HEK293 (cell line): Measurements from ENCODE around the gene COL9A1.

Experiments used
- CTCF ChIA-PET: fragments of 350-600 bp; formaldehyde crosslinking; extraction: SDS; loops from one replicate; lab custom pipeline; 2021; ENCODE audit warnings: antibody characterized with exemption; lab: Yijun Ruan, JAX
- POLR2A ChIA-PET: fragments of 300-600 bp; formaldehyde crosslinking; extraction: SDS; loops from one replicate; lab custom pipeline; 2020; ENCODE audit warnings: antibody characterized with exemption, inconsistent platforms; lab: Yijun Ruan, JAX
- H3K27ac ChIP-seq: fragments of 200-500 bp; sonication (Bioruptor generic); 2 replicates; pipeline ENCODE4 v1.5.1; 2014; ENCODE audit warnings: low read depth, low read length, control low read depth, inconsistent platforms; ENCODE audit errors: extremely low read depth
- H3K36me3 ChIP-seq, 2 experiments: fragments of 200-500 bp in 1 of 2; sonication (Bioruptor generic) in 1 of 2; 1 replicate in 1 of 2; 2 replicates in 1 of 2; pipeline ENCODE4 v1.5.1; 2014 to 2017; ENCODE audit warnings: inconsistent platforms in 2 of 2, low read length in 2 of 2; ENCODE audit not compliant: control insufficient read depth in 2 of 2, insufficient read depth in 1 of 2
- H3K4me1 ChIP-seq: fragments of 200-500 bp; sonication (Bioruptor generic); 2 replicates; pipeline ENCODE4 v1.5.1; 2014; ENCODE audit warnings: mild to moderate bottlenecking, low read length, inconsistent platforms; ENCODE audit not compliant: control insufficient read depth, insufficient read depth
- H3K4me3 ChIP-seq: 2 replicates; pipeline ENCODE4 v1.5.1; 2011; ENCODE audit warnings: low read depth, mild to moderate bottlenecking, control low read depth, low read length, moderate library complexity
- H3K9me3 ChIP-seq: fragments of 200-500 bp; sonication (Bioruptor generic); 2 replicates; pipeline ENCODE4 v1.5.1; 2014; ENCODE audit warnings: low read depth, low read length, inconsistent platforms; ENCODE audit not compliant: control insufficient read depth, insufficient read depth
- BCL11A ChIP-seq: fragments of 450-650 bp; formaldehyde crosslinking; IDR thresholded peaks from 2 replicates; pipeline ENCODE4 v1.5.1; 2016; ENCODE audit warnings: low read depth, missing biosample characterization, missing genetic modification characterization
- FEZF1 ChIP-seq: fragments of 450-650 bp; formaldehyde crosslinking; IDR thresholded peaks from 2 replicates; pipeline ENCODE4 v1.5.1; 2016; ENCODE audit warnings: missing biosample characterization, missing genetic modification characterization
- GFI1B ChIP-seq: fragments of 450-650 bp; formaldehyde crosslinking; IDR thresholded peaks from 2 replicates; pipeline ENCODE4 v1.5.1; 2016; ENCODE audit warnings: missing biosample characterization, missing genetic modification characterization
- GLI2 ChIP-seq: fragments of 450-650 bp; formaldehyde crosslinking; IDR thresholded peaks from 2 replicates; pipeline ENCODE4; 2017; ENCODE audit warnings: missing biosample characterization, missing genetic modification characterization, low read depth, borderline replicate concordance
- PATZ1 ChIP-seq: fragments of 450-650 bp; formaldehyde crosslinking; IDR thresholded peaks from 2 replicates; pipeline ENCODE4 v1.5.1; 2016; ENCODE audit warnings: missing biosample characterization, missing genetic modification characterization
- PRDM1 ChIP-seq: fragments of 450-650 bp; formaldehyde crosslinking; IDR thresholded peaks from 2 replicates; pipeline ENCODE4; 2016; ENCODE audit warnings: missing biosample characterization, missing genetic modification characterization
- RBAK ChIP-seq: fragments of 450-650 bp; formaldehyde crosslinking; IDR thresholded peaks from 2 replicates; pipeline ENCODE4 v1.5.1; 2016; ENCODE audit warnings: missing biosample characterization, missing genetic modification characterization
- SCRT2 ChIP-seq: fragments of 450-650 bp; formaldehyde crosslinking; IDR thresholded peaks from 2 replicates; pipeline ENCODE4 v1.5.1; 2016; ENCODE audit warnings: missing biosample characterization, missing genetic modification characterization
- ZNF112 ChIP-seq: fragments of 450-650 bp; formaldehyde crosslinking; IDR thresholded peaks from 2 replicates; pipeline ENCODE4 v1.5.0; 2017; ENCODE audit warnings: missing biosample characterization, missing genetic modification characterization
- ZNF133 ChIP-seq: fragments of 450-650 bp; formaldehyde crosslinking; IDR thresholded peaks from 2 replicates; pipeline ENCODE4 v1.5.1; 2016; ENCODE audit warnings: missing biosample characterization, missing genetic modification characterization
- ZNF148 ChIP-seq: fragments of 450-650 bp; formaldehyde crosslinking; IDR thresholded peaks from 2 replicates; pipeline ENCODE4 v1.5.0; 2017; ENCODE audit warnings: missing biosample characterization, missing genetic modification characterization, borderline replicate concordance
- ZNF23 ChIP-seq: fragments of 450-650 bp; formaldehyde crosslinking; IDR thresholded peaks from 2 replicates; pipeline ENCODE4 v1.5.1; 2016; ENCODE audit warnings: missing biosample characterization, missing genetic modification characterization, borderline replicate concordance
- ZNF248 ChIP-seq: fragments of 450-650 bp; formaldehyde crosslinking; IDR thresholded peaks from 2 replicates; pipeline ENCODE4 v1.5.1; 2017; ENCODE audit warnings: missing biosample characterization, missing genetic modification characterization
- ZNF26 ChIP-seq: fragments of 450-650 bp; formaldehyde crosslinking; IDR thresholded peaks from 2 replicates; pipeline ENCODE4 v1.5.1; 2016; ENCODE audit warnings: missing biosample characterization, missing genetic modification characterization
- ZNF324 ChIP-seq: fragments of 450-650 bp; formaldehyde crosslinking; IDR thresholded peaks from 2 replicates; pipeline ENCODE4 v1.5.1; 2016; ENCODE audit warnings: missing biosample characterization, missing genetic modification characterization
- ZNF335 ChIP-seq: fragments of 450-650 bp; formaldehyde crosslinking; conservative IDR thresholded peaks from 2 replicates; pipeline ENCODE4 v1.5.1; 2016; ENCODE audit warnings: missing biosample characterization, missing genetic modification characterization
- ZNF426 ChIP-seq: fragments of 450-650 bp; formaldehyde crosslinking; IDR thresholded peaks from 2 replicates; pipeline ENCODE4 v1.5.1; 2017; ENCODE audit warnings: missing biosample characterization, missing genetic modification characterization, mild to moderate bottlenecking, inconsistent platforms, moderate library complexity
- ZNF473 ChIP-seq: fragments of 450-650 bp; formaldehyde crosslinking; IDR thresholded peaks from 2 replicates; pipeline ENCODE4 v1.5.1; 2017; ENCODE audit warnings: missing biosample characterization, missing genetic modification characterization
- ZNF514 ChIP-seq: fragments of 450-650 bp; formaldehyde crosslinking; IDR thresholded peaks from 2 replicates; pipeline ENCODE4 v1.5.1; 2016; ENCODE audit warnings: missing biosample characterization, missing genetic modification characterization
- ZNF600 ChIP-seq: fragments of 450-650 bp; formaldehyde crosslinking; IDR thresholded peaks from 2 replicates; pipeline ENCODE4 v1.5.1; 2016; ENCODE audit warnings: missing biosample characterization, missing genetic modification characterization
- ZNF623 ChIP-seq: fragments of 450-650 bp; formaldehyde crosslinking; IDR thresholded peaks from 2 replicates; pipeline ENCODE4 v1.5.1; 2016; ENCODE audit warnings: missing biosample characterization, missing genetic modification characterization
- ZSCAN16 ChIP-seq: fragments of 450-650 bp; formaldehyde crosslinking; IDR thresholded peaks from 2 replicates; pipeline ENCODE4 v1.5.1; 2016; ENCODE audit warnings: missing biosample characterization, missing genetic modification characterization
- ZXDB ChIP-seq: fragments of 450-650 bp; formaldehyde crosslinking; IDR thresholded peaks from 2 replicates; pipeline ENCODE4 v1.5.1; 2016; ENCODE audit warnings: missing biosample characterization, missing genetic modification characterization

The COL9A1 gene

GRCh38 chr6:70282919-70283461 is 19.9 kb downstream of the COL9A1 start:
- Histone ChIP-seq H3K4me3 (no peak overlapping the region), H3K4me1 (no peaks in the 10 kb centered on the region), H3K27ac (no peak overlapping the region), H3K36me3 (no peaks in the 10 kb centered on the region), H3K9me3 (no peaks in the 10 kb centered on the region)
- POLR2A ChIA-PET, result no interaction called here
- TF ChIP-seq PRDM1 (tag by site-specific recombination) (no peak), RBAK (no peak), ZNF148 (no peak), ZNF133 (tag by site-specific recombination) (no peak), ZNF600 (tag by site-specific recombination) (no peak), BCL11A (tag by site-specific recombination) (no peak), ZNF248 (no peak), SCRT2 (tag by site-specific recombination) (no peak), ZNF514 (tag by site-specific recombination) (no peak), ZNF426 (no peak), ZNF112 (tag by site-specific recombination) (no peak), GLI2 (tag by site-specific recombination) (no peak), ZNF324 (tag by site-specific recombination) (no peak), ZNF26 (no peak), ZNF23 (tag by site-specific recombination) (no peak), ZNF623 (tag by site-specific recombination) (no peak), ZNF473 (no peak), GFI1B (no peak), FEZF1 (tag by site-specific recombination) (no peak), ZXDB (tag by site-specific recombination) (no peak)
- CTCF ChIA-PET, result interaction anchor here (0.6 to 1.3 kb wide), 2 partner anchors 28 to 40 kb away, joined by 3 to 5 read pairs; no protein-coding TSS in a partner anchor

- POLR2A ChIA-PET, result no interaction called here
- TF ChIP-seq ZSCAN16 (tag by site-specific recombination), result no peak
- no peak for TF ChIP-seq PATZ1
- TF ChIP-seq ZNF335 (tag by site-specific recombination), result no peak
- TF ChIP-seq, all 188 proteins: peak for 0
- H3K4me3 ChIP-seq, result no peak overlapping the region
Measured at GRCh38 chr6:70282312-70282918, 20.5 kb downstream of the COL9A1 start.

More at GRCh38 chr6:70282312-70282918, 20.5 kb downstream of the COL9A1 start:
- CTCF ChIA-PET, result interaction anchor here (1.0 to 1.3 kb wide), 2 partner anchors 28 to 88 kb away, joined by 3 to 5 read pairs; no protein-coding TSS in a partner anchor
- Histone ChIP-seq H3K36me3 (no peaks in the 10 kb centered on the region), H3K4me1 (no peaks in the 10 kb centered on the region), H3K27ac (no peak overlapping the region), H3K9me3 (no peaks in the 10 kb centered on the region)
